ENCODE data around the gene CGB1. TPM values are rescaled to one million over a fixed set of nuclear protein-coding genes. Genes with fewer than 3 reads are reported as not detected.

CGB1 gene
- total and polyA plus RNA-seq, 2 of the 8 experiments (the other 6 are each of a cell fraction or from before 2014, with no cell fraction given) = not detected

- Histone ChIP-seq H2BK120ac (replicated peaks; ENCODE audit: low read depth, low read length) (no peak overlapping the region), H3K23ac (ENCODE audit: insufficient read length) (no peak overlapping the region), H2BK12ac (ENCODE audit: low read depth, low read length) (no peak overlapping the region), H4K5ac (ENCODE audit: insufficient read length, low read depth, low read length) (no peak overlapping the region), H3K27ac (ENCODE audit: low read depth, low read length) (peak overlapping the region; percentile 94; the same call in 1 of the 2 replicates), H3K14ac (ENCODE audit: insufficient read length) (no peak overlapping the region), H3K9ac (replicated peaks in 1 of 4; ENCODE audit: extremely low read depth in 1 of 4, low read depth in 3 of 4, low read length in 3 of 4) (peak overlapping the region; percentile 73 to 98 (median 96)), H2AK5ac (ENCODE audit: low read depth, low read length) (no peak overlapping the region), H2BK5ac (ENCODE audit: low read depth, low read length) (no peak overlapping the region), H3K4me2 (ENCODE audit: insufficient read depth in 1 of 2, low read depth in 2 of 2, low read length in 2 of 2) (peak overlapping the region; percentile 82 to 88), H4K8ac (ENCODE audit: extremely low read depth, insufficient read depth, low read length) (no peak overlapping the region), H4K20me1 (replicated peaks in 1 of 2; ENCODE audit: control insufficient read depth in 1 of 2, insufficient read depth in 2 of 2, low read length in 2 of 2) (peaks cover 25 to 28% of the 10 kb centered on the region in 2 experiments), H3K4me1 (replicated peaks in 1 of 4; ENCODE audit: control insufficient read depth in 3 of 4, insufficient read depth in 4 of 4, low read length in 3 of 4) (peaks cover 4 to 6% (median 5%) of the 10 kb centered on the region in 4 experiments), H3K36me3 (ENCODE audit: control insufficient read depth in 2 of 4, insufficient read depth in 4 of 4, low read length in 3 of 4) (peaks cover 16 to 45% (median 23%) of the 10 kb centered on the region in 4 experiments), H4K91ac (replicated peaks; ENCODE audit: insufficient read length, low read length) (no peak overlapping the region), H2AFZ (ENCODE audit: low read length) (no peak overlapping the region), H3K4ac (replicated peaks; ENCODE audit: insufficient read length, low read depth, low read length) (no peak overlapping the region), H3K56ac (replicated peaks; ENCODE audit: insufficient read length, low read depth, low read length) (no peak overlapping the region), H3K27me3 (replicated peaks in 1 of 4; ENCODE audit: control insufficient read depth in 3 of 4, extremely low read depth in 1 of 4, insufficient read depth in 3 of 4, low read length in 3 of 4) (peaks cover 0 to 3% (median 0%) of the 10 kb centered on the region in 4 experiments; a peak in 1 of 7 replicates), H2BK20ac (ENCODE audit: low read length) (no peak overlapping the region), H3K79me1 (ENCODE audit: low read depth, low read length) (peaks cover 12% of the 10 kb centered on the region), H3K4me3 (ENCODE audit: extremely low read depth in 1 of 4, insufficient read depth in 2 of 4, low read depth in 3 of 4, low read length in 4 of 4) (peak overlapping the region; percentile 84 to 97 (median 90)), H3K79me2 (ENCODE audit: control insufficient read depth in 1 of 2, insufficient read depth in 2 of 2, low read length in 2 of 2) (peaks cover 34 to 50% of the 10 kb centered on the region in 2 experiments), H3K18ac (ENCODE audit: extremely low read depth, low read length) (no peak overlapping the region), H2BK15ac (ENCODE audit: low read length) (no peak overlapping the region), H3K23me2 (ENCODE audit: low read depth, low read length) (peaks cover 14% of the 10 kb centered on the region; the same call in 1 of the 2 replicates), H3K9me3 (ENCODE audit: insufficient read depth in 2 of 2, low read depth in 1 of 2, low read length in 1 of 2) (no peaks in the 10 kb centered on the region)
- no peak for TF ChIP-seq CEBPB (IDR thresholded peaks at IDR 0.05; ENCODE audit: low read depth, low read length)
- TF ChIP-seq CBX8 (IDR thresholded peaks at IDR 0.05; ENCODE audit: borderline replicate concordance, low read depth, low read length) = no peak
- TF ChIP-seq MAX (IDR thresholded peaks at IDR 0.05) = no peak
- TF ChIP-seq RAD21 (IDR thresholded peaks at IDR 0.05 in 1 of 2, conservative IDR thresholded peaks at IDR 0.05 in 1 of 2; ENCODE audit: low read depth in 2 of 2, low read length in 2 of 2) = no peak
- TF ChIP-seq CHD1 (IDR thresholded peaks at IDR 0.05; ENCODE audit: low read depth, low read length) = no peak
- no peak for TF ChIP-seq SP2 (IDR thresholded peaks at IDR 0.05; ENCODE audit: low read length)
- CTCF ChIA-PET (ENCODE audit: partially characterized antibody) = interaction anchor here (0.9 to 2.7 kb wide), 5 partner anchors 11 to 22 kb away, joined by 3 to 12 read pairs (median 3); no protein-coding TSS in a partner anchor
- POLR2A ChIA-PET (ENCODE audit: partially characterized antibody) = interaction anchor here (0.9 to 2.9 kb wide), 9 partner anchors 9 to 63 kb away, joined by 3 to 21 read pairs (median 7); no protein-coding TSS in a partner anchor
- DNase-seq (ENCODE audit: low read depth in 1 of 2, low spot score in 2 of 2) (no peak), FAIRE-seq (no peak)
- WGBS, 2 experiments (ENCODE audit: extremely low coverage in 1 of 2, insufficient coverage in 1 of 2, insufficient read length in 1 of 2, insufficient replicate concordance in 2 of 2, low coverage in 1 of 2, low lambda C conversion rate in 2 of 2, missing lambda C conversion rate in 1 of 2) = 83% methylated on average over 11 of the region's 11 CpGs; no CpG with 5 or more reads in 1 of the 2 experiments
Measured at GRCh38 chr19:49086296-49086695, 49.6 kb upstream of the CGB1 start.

All from H1 (cell line).